Ishikawa (cell line): ENCODE results near the gene NT5C3A.
A peak's percentile ranks its signal among the peaks of the same experiment; 100 is the strongest.

ENCODE experiments used
- CEBPB ChIP-seq: IDR thresholded peaks from 2 replicates; pipeline ENCODE4 v1.6.1; 2012
- CREB1 ChIP-seq: IDR thresholded peaks from 2 replicates; pipeline ENCODE4 v1.6.1; 2012; ENCODE audit warnings: low read depth
- EGR1 ChIP-seq: IDR thresholded peaks from 2 replicates; pipeline ENCODE4 v1.6.1; 2012
- EP300 ChIP-seq: IDR thresholded peaks from 2 replicates; pipeline ENCODE4 v1.6.1; 2012; ENCODE audit warnings: borderline replicate concordance
- FOXM1 ChIP-seq: IDR thresholded peaks from 2 replicates; pipeline ENCODE4 v1.6.1; 2012; ENCODE audit warnings: low read depth, borderline replicate concordance
- MAX ChIP-seq: IDR thresholded peaks from 2 replicates; pipeline ENCODE4 v1.6.1; 2012
- NFIC ChIP-seq: IDR thresholded peaks from 2 replicates; pipeline ENCODE4 v1.6.1; 2012
- RAD21 ChIP-seq: IDR thresholded peaks from 2 replicates; pipeline ENCODE4 v1.6.1; 2012; ENCODE audit warnings: low read depth
- REST ChIP-seq: IDR thresholded peaks from 2 replicates; pipeline ENCODE4 v1.6.1; 2012; ENCODE audit warnings: low read depth, mild to moderate bottlenecking
- TAF1 ChIP-seq: IDR thresholded peaks from 2 replicates; pipeline ENCODE4 v1.6.1; 2012; ENCODE audit warnings: low read depth, mild to moderate bottlenecking
- TCF12 ChIP-seq: IDR thresholded peaks from 2 replicates; pipeline ENCODE4 v1.6.1; 2012; ENCODE audit warnings: low read depth
- TEAD4 ChIP-seq: IDR thresholded peaks from 2 replicates; pipeline ENCODE4 v1.6.1; 2012
- USF1 ChIP-seq: IDR thresholded peaks from 2 replicates; pipeline ENCODE4 v1.6.1; 2012
- YY1 ChIP-seq: IDR thresholded peaks from 2 replicates; pipeline ENCODE4 v1.6.1; 2012; ENCODE audit warnings: low read depth
- ZBTB7A ChIP-seq: IDR thresholded peaks from 2 replicates; pipeline ENCODE4 v1.6.1; 2012; ENCODE audit warnings: low read depth

The NT5C3A gene

GRCh38 chr7:33044986-33045385 is 17.6 kb downstream of the NT5C3A start:
- TF ChIP-seq REST, result no peak
- TF ChIP-seq NFIC, result no peak
- TF ChIP-seq YY1, result no peak
- no peak for TF ChIP-seq TEAD4
- TF ChIP-seq TAF1, result no peak
- TF ChIP-seq CEBPB, result no peak
- no peak for TF ChIP-seq EP300
- TF ChIP-seq USF1, result no peak
- no peak for TF ChIP-seq ZBTB7A
- TF ChIP-seq MAX, result no peak
- TF ChIP-seq EGR1, result no peak
- TF ChIP-seq TCF12, result no peak
- no peak for TF ChIP-seq FOXM1
- TF ChIP-seq RAD21, result no peak
- TF ChIP-seq CREB1, result no peak

- TF ChIP-seq RAD21 (no peak), CREB1 (no peak), TCF12 (no peak), FOXM1 (no peak), TEAD4 (no peak), MAX (no peak)
Measured at GRCh38 chr7:33044401-33044718, 18.2 kb downstream of the NT5C3A start.

- TF ChIP-seq TEAD4, result no peak
Measured at GRCh38 chr7:33043501-33044400, 18.8 kb downstream of the NT5C3A start.

- TF ChIP-seq YY1 (no peak), RAD21 (no peak), FOXM1 (no peak), TCF12 (no peak), USF1 (no peak), EGR1 (no peak), ZBTB7A (no peak), MAX (no peak), REST (no peak), TEAD4 (no peak), CEBPB (no peak), NFIC (no peak)
Measured at GRCh38 chr7:33041631-33042428, 20.7 kb downstream of the NT5C3A start.

GRCh38 chr7:33040803-33041516 is 21.6 kb downstream of the NT5C3A start:
- TF ChIP-seq TAF1 (no peak; the same call in 1 of the 2 replicates), CEBPB (0 out of 2 replicates have a peak, but pooled peaks have one; percentile 37)
